ENCODE data around the gene HAX1.
"Not testable (repeated sequence)": the region's sequence is repeated elsewhere in the genome, so short reads cannot be mapped to it uniquely, and the experiment has no call there.

HAX1 gene

DNA sequence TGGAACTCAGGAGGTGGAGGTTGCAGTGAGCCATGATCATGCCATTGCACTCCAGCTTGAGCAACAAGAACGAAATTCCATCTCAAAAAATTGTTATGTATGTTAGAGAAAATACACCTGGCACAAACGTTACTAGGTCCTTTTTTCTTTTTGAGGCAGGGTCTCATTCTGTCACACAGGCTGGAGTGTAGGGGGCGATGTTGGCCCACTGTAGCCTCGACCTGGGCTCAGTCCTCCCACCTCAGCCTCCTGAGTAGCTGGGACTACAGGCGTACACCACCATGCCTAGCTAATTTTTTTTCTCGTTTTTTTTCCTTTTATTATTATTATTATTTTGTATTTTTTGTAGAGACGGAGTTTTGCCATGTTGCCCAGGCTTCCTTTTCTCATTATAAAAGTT, 4.4 kb downstream of the HAX1 start:
- no peak for DNase-seq (ENCODE audit: low read depth, low spot score)

- DNase-seq (ENCODE audit: low read depth, low spot score) = not testable (repeated sequence)
Observed at GRCh38 chr1:154287591-154287990, 15.2 kb downstream of the HAX1 start.

GRCh38 chr1:154288661-154289060, 16.2 kb downstream of the HAX1 start:
- no peak for DNase-seq (ENCODE audit: low read depth, low spot score)

DNA sequence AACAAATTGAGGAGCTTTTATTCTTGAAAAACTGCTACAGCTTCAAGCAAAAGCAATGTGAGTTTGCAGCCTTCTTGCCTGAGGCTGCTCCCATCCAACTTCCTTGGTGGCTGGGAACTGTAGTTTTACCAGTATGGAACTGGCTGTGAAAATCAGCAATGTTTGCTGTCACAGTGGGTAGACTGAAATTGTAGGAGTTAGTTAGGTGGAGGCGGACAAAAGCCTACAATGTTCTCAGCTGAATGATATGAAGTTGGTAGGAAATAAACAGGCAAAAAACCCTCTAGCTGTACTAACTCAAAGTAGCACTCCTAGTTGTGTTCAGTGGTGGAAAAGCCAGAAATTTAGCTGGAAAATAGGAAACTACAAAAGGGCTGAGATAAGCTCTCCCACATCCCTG, 18.5 kb downstream of the HAX1 start:
- DNase-seq (ENCODE audit: low read depth, low spot score) = no peak

DNA sequence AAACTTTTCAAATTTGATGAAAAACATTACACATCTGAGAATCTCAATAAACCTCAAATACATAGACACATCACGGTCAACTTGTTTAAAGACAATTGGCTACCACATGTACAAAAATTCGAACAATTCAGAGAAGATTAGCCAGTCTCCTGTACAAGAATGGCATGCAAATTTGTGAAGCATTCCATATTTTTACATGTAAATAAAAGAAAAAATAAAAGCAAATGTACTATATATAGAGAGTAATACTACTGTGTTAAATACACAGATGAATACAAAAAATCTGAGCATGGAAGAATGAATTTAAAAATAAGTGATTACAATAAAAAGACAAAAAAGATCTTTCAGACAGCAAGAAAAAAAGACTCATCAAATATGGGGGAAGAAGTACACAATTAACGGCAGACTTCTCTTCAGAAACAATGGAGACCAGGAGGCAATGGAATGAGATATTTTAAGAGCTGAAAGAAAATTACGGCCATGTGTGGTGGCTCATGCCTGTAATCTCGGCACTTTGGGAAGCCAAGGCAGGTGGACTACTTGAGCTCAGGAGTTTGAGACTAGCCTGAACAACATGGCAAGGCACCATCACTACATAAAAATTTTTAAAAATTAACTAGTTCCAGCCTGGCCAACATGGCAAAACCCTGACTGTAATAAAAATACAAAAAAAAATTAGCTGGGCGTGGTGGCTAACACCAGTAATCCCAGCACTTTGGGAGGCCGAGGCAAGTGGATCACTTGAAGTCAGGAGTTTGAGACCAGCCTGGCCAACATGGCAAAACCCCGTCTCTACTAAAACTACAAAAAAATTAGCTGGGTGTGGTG, 23.2 kb downstream of the HAX1 start:
- no peak for DNase-seq (ENCODE audit: low read depth, low spot score)

DNA sequence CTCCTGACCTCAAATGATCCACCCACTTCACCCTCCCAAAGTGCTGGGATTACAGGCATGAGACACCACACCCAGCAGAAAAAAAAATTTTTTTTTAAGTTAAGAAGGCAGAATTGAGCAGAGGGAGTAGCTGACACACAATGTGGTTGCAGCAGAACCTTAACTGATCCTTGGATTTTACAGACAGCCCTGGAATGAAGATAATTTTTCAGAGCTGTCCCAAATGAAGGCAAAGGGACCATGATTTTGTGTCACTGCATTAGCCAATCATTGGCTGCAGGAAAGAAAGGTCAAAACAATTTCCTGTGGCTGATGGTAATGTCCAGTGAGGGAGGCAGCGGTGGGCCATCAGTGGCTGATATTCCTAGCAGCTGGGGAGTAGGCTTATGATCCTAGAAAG, 29.2 kb downstream of the HAX1 start:
- no peak for DNase-seq (ENCODE audit: low read depth, low spot score)

GRCh38 chr1:154304664-154305337, 32.4 kb downstream of the HAX1 start:
- DNase-seq (ENCODE audit: low read depth, low spot score) = peak; percentile 27

GRCh38 chr1:154306151-154306550, 33.7 kb downstream of the HAX1 start:
- DNase-seq (ENCODE audit: low read depth, low spot score) = peak; percentile 63

DNA sequence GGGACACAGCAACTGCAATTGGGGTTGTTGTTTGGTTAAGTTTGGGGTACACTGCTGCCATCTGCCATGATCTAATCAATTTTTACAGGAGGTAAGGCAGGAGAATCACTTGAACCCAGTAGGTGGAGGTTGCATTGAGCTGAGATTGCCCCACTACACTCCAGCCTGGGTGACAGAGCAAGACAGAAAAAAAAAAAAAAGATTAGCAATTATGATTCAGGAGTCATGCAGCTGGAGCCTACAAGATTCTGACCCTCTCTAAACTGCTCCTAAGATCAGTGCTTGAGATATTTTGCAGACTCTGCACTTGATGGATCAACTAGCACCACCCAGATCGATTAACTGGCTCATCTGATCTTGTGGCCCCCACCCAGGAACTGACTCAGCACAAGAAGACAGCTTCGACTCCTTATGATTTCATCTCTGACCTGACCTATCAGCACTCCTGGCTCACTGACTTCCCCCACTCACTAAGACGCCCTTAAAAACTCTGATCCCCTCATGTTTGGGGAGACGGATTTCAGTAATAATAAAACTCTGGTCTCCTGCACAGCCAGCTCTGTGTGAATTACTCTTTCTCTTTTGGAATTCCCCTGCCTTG, 35.3 kb downstream of the HAX1 start:
- not testable (repeated sequence) for DNase-seq (ENCODE audit: low read depth, low spot score)

DNA sequence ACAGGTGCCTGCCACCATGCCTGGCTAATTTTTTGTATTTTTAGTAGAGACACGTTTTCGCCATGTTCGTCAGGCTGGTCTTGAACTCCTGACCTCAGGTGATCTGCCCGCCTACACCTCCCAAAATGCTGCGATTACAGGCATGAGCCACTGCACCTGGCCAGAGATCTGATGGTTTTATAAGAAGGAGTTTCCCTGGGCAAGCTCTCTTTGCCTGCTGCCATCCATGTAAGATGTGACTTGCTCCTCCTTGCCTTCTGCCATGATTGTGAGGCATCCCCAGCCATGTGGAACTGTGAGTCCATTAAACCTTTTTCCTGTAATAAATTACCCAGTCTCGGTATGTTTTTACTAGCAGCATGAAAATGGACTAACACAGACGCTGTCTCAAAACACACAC, 36.7 kb downstream of the HAX1 start:
- DNase-seq (ENCODE audit: low read depth, low spot score) = not testable (repeated sequence)

DNA sequence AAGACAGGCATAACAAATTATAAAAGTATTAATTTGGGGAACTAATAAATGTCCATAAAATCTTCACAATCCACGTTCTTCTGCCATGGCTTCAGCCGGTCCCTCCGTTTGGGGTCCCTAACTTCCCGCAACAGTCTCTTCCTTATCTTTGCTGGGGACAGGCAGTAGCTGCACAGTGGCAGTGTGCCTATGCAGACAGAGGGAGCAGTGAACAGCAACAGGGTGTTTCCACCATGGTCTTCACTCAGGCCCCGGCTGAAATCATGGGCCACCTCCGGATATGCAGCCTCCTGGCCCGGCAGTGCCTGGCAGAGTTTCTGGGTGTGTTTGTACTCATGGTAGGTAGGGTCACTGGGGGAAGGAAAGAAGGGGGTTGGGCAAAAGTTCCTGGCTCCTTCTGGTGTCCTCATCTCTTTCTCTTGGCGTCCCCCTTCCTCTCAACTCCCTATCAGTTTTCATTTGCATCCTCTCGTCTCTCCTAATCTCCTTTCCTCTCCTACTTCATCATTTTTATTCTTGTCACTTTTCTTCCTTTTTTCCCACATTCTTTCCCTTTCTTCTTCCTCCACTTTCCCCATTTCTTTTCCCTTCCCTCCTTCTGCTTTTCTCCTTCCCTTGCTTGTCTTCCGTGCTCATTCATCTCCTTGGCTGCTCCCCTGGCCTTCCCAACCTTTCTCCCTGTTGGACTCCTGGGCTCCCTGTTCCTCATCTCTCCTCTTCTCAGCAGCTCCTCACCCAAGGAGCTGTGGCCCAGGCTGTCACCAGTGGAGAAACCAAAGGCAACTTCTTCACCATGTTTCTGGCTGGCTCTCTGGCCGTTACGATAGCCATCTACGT, 40.0 kb downstream of the HAX1 start:
- not testable (repeated sequence) for DNase-seq (ENCODE audit: low read depth, low spot score)

DNA sequence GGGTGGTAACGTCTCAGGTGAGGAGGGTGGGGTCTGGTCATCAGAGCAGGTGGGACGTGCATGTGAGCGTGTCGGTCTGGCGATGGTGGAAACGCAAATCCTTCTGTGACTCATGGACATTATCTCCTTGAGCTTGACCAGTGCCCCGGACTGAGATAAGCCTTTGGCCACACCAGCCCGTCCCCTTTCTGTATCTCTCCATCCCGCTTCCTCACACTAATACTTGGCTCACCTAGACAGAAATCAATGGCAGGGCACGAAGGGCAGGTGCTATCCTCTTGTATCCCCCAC, 40.6 kb downstream of the HAX1 start:
- no peak for DNase-seq (ENCODE audit: low read depth, low spot score)

DNA sequence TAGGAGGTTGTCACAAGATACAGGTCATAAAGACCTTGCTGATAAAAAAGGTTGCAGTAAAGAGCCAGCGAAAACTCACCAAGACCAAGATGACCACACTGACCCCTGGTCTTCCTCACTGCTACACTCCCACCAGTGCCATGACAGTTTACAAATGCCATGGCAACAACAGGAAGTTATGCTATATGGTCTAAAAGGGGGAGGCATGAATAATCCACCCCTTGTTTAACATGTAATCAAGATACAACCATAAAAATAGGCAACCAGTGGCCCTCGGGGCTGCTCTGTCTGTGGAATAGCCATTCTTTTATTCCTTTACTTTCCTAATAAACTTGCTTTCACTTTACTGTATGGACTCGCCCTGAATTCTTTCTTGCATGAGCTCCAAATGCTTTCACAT, 41.8 kb downstream of the HAX1 start:
- not testable (repeated sequence) for DNase-seq (ENCODE audit: low read depth, low spot score)

GRCh38 chr1:154316704-154317103, 44.3 kb downstream of the HAX1 start:
- no peak for DNase-seq (ENCODE audit: low read depth, low spot score)

DNA sequence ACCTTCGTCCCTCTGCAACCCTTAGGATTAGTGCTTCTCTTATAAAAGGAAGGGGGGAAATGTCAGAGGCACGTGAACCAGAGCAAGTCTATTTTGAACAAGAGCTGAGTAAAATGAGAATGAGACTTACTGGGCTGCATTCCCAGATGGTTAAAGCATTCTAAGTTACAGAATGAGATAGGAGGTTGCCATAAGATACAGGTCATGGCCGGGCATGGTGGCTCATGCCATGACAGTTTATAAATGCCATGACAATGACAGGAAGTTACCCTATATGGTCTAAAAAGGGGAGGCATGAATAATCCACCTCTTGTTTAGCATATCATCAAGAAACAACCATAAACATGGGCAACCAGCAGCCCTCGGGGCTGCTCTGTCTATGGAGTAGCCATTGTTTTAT, 46.0 kb downstream of the HAX1 start:
- DNase-seq (ENCODE audit: low read depth, low spot score) = no peak

- no peak for DNase-seq (ENCODE audit: low read depth, low spot score)
Observed at GRCh38 chr1:154320882-154321608, 48.6 kb downstream of the HAX1 start, which contains the start of gene AQP10. Gene AQP10 (plus strand): TSS chr1:154321093. CDS start chr1:154321156, 63 bp downstream.

- not testable (repeated sequence) for DNase-seq (ENCODE audit: low read depth, low spot score)
Observed at GRCh38 chr1:154321609-154321934, 49.1 kb downstream of the HAX1 start.

DNA sequence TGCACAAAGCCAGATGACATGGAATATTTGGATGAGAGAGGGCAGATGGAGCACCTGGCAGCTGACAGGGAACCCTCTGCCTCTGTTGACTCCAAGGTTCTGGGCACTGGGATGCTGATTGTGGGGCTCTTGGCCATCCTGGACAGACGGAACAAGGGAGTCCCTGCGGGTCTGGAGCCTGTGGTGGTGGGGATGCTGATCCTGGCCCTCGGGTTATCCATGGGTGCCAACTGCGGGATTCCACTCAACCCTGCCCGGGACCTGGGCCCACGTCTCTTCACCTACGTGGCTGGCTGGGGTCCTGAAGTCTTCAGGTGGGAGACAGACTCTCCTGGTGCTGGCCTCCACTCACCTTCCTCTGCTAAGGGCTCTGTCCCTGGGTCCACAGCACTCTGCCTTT, 51.1 kb downstream of the HAX1 start:
- DNase-seq (ENCODE audit: low read depth, low spot score) = no peak

GRCh38 chr1:154324241-154324640, 51.8 kb downstream of the HAX1 start:
- no peak for DNase-seq (ENCODE audit: low read depth, low spot score)

- peak; percentile 91 for DNase-seq (ENCODE audit: low read depth, low spot score)
Observed at GRCh38 chr1:154324669-154325582, 52.5 kb downstream of the HAX1 start, which contains the start of gene ATP8B2. Gene ATP8B2 (plus strand): TSS chr1:154325525. CDS start chr1:154328142, 2,617 bp downstream.
